HG02840 (cell line): ENCODE results near the gene FAM90A1.
"Not testable (repeated sequence)": the region's sequence is repeated elsewhere in the genome, so short reads cannot be mapped to it uniquely, and the experiment has no call there.

Experiments used
- ATAC-seq: cut with Tn5 transposase; IDR thresholded peaks from one replicate; pipeline ENCODE4 v1.9.1; 2021; ENCODE audit warnings: mild to moderate bottlenecking, moderate library complexity, moderate number of reproducible peaks; ENCODE audit not compliant: unreplicated experiment, low FRiP score

The FAM90A1 gene

GRCh38 chr12:8181271-8181670 lies 46.1 kb downstream of the FAM90A1 start:
- ATAC-seq, result not testable (repeated sequence)

GRCh38 chr12:8179989-8180585 lies 47.3 kb downstream of the FAM90A1 start:
- not testable (repeated sequence) for ATAC-seq

GRCh38 chr12:8172911-8173310 lies 54.5 kb downstream of the FAM90A1 start:
- ATAC-seq, result not testable (repeated sequence)
